Left lung (tissue), 14 donors: ENCODE data around the gene WASL. TPM values are rescaled to one million over a fixed set of nuclear protein-coding genes. Genes with fewer than 3 reads are reported as not detected.
A peak's percentile ranks its signal among the peaks of the same experiment; 100 is the strongest.

ENCODE experiments used
- ATAC-seq: fragments of 200-7000 bp; cut with Tn5 transposase; one replicate; pipeline ENCODE4 v1.9.1; 2020; ENCODE audit warnings: moderate library complexity
- DNase-seq, 4 donors: peaks; one replicate each; pipeline ENCODE4 v3.0.0-alpha.2; 2013 to 2020
- H3K27ac ChIP-seq, 2 donors: fragments of 200-600 bp; sonication (generic) in 1 of 2; one replicate each; pipeline versions ENCODE4 v1.5.0 to v1.8.0; 2020 to 2021
- H3K27me3 ChIP-seq, 2 donors: fragments of 200-600 bp; sonication (generic) in 1 of 2; one replicate each; pipeline versions ENCODE4 v1.5.0 to v1.8.0; 2020 to 2021
- H3K36me3 ChIP-seq, 2 donors: fragments of 200-600 bp; sonication (generic) in 1 of 2; one replicate each; pipeline versions ENCODE4 v1.5.0 to v1.8.0; 2020 to 2021
- H3K4me1 ChIP-seq, 2 donors: fragments of 200-600 bp; one replicate each; pipeline ENCODE4 v1.8.0; 2021
- H3K4me3 ChIP-seq, 2 donors: fragments of 200-600 bp; sonication (generic) in 1 of 2; one replicate each; pipeline versions ENCODE4 v1.5.0 to v1.8.0; 2020 to 2021; ENCODE audit warnings: mild to moderate bottlenecking in 1 of 2
- H3K9me3 ChIP-seq, 2 donors: fragments of 200-600 bp; sonication (generic) in 1 of 2; one replicate each; pipeline versions ENCODE4 v1.5.0 to v1.8.0; 2020 to 2021
- CTCF ChIP-seq, 2 donors: fragments of 200-600 bp; sonication (generic) in 1 of 2; IDR thresholded peaks; one replicate each; pipeline versions ENCODE4 v1.5.0 to v1.8.0; 2021; ENCODE audit warnings: antibody characterized with exemption in 2 of 2
- intact Hi-C, 2 donors: fragments of 100-400 bp; cut with DNase I; formaldehyde crosslinking; loops; one replicate each; pipeline versions ENCODE4 v1.11.2 to v1.14.2; 2022
- long read RNA-seq, 12 donors: library from polyadenylated mRNA in 2 of 12; unstranded in 2 of 12; transcript quantifications; one replicate each; pipeline ENCODE4 v2.0.0 and lab custom pipeline, GENCODE V29; 2019 to 2026
- polyA plus RNA-seq, 6 donors: library from polyadenylated mRNA; unstranded; fragments of 120-200 nt; gene quantifications; one replicate each; pipeline ENCODE4 v1.2.1, GENCODE V29; 2013; ENCODE audit not compliant: insufficient read length in 6 of 6
- total RNA-seq, 2 donors: library from RNA; stranded (reverse); fragmentation: NEBNext Ultra II Directional; extraction: Animal tissue kit (Norgen Biotek cat#: 25700); gene quantifications; one replicate each; pipeline ENCODE4 v1.2.1, GENCODE V29; 2021
- donor health status: DM: no; HTN: yes; CAD: no.
- donor health status: DM: no; HTN: no; CAD: no.

WASL gene
- total RNA-seq (10 to 100 TPM; 30.4 to 40.6 TPM), polyA plus RNA-seq (10 to 100 TPM; 47.9 to 54.5 (median 53.6) TPM)
- long read RNA-seq, donor 1, full-length matches to known transcripts, result 5 of 44 reads
- long read RNA-seq, donor 1, partial matches to known transcripts, result 39 of 44 reads
- long read RNA-seq, donor 1, other reads (novel, unspliced or antisense), result 0 of 44 reads
- long read RNA-seq, donor 2, full-length matches to known transcripts, result 8 of 40 reads
- long read RNA-seq, donor 2, partial matches to known transcripts, result 32 of 40 reads
- long read RNA-seq, donor 2, other reads (novel, unspliced or antisense), result 0 of 40 reads
- long read RNA-seq, donor 3, full-length matches to known transcripts, result 1 of 6 reads
- long read RNA-seq, donor 3, partial matches to known transcripts, result 5 of 6 reads
- long read RNA-seq, donor 3, other reads (novel, unspliced or antisense), result 0 of 6 reads
- long read RNA-seq, donor 4, partial matches to known transcripts, result 16 of 17 reads
- long read RNA-seq, donor 4, other reads (novel, unspliced or antisense), result 1 of 17 reads
- long read RNA-seq, donor 5, full-length matches to known transcripts, result 2 of 16 reads
- long read RNA-seq, donor 5, partial matches to known transcripts, result 14 of 16 reads
- long read RNA-seq, donor 5, other reads (novel, unspliced or antisense), result 0 of 16 reads
- long read RNA-seq, donor 6, full-length matches to known transcripts, result 4 of 14 reads
- long read RNA-seq, donor 6, partial matches to known transcripts, result 10 of 14 reads
- long read RNA-seq, donor 6, other reads (novel, unspliced or antisense), result 0 of 14 reads
- long read RNA-seq, donor 7, full-length matches to known transcripts, result 1 of 1 reads
- long read RNA-seq, donor 7, partial matches to known transcripts, result 0 of 1 reads
- long read RNA-seq, donor 7, other reads (novel, unspliced or antisense), result 0 of 1 reads
- long read RNA-seq, donor 8, full-length matches to known transcripts, result 5 of 26 reads
- long read RNA-seq, donor 8, partial matches to known transcripts, result 21 of 26 reads
- long read RNA-seq, donor 8, other reads (novel, unspliced or antisense), result 0 of 26 reads
- long read RNA-seq, donor 9, result 0 reads
- long read RNA-seq, donor 10, partial matches to known transcripts, result 6 of 7 reads
- long read RNA-seq, donor 10, other reads (novel, unspliced or antisense), result 1 of 7 reads
- long read RNA-seq, donor 11, full-length matches to known transcripts, result 5 of 13 reads
- long read RNA-seq, donor 11, partial matches to known transcripts, result 8 of 13 reads
- long read RNA-seq, donor 11, other reads (novel, unspliced or antisense), result 0 of 13 reads
- long read RNA-seq, donor 12, full-length matches to known transcripts, result 3 of 10 reads
- long read RNA-seq, donor 12, partial matches to known transcripts, result 7 of 10 reads
- long read RNA-seq, donor 12, other reads (novel, unspliced or antisense), result 0 of 10 reads

- H3K27me3 ChIP-seq, result no peaks in the 10 kb centered on the region
- no peaks in the 10 kb centered on the region for H3K36me3 ChIP-seq
- peak within 1 kb of the TSS; percentile 77 for H3K4me3 ChIP-seq
- H3K27ac ChIP-seq, result peak within 1 kb of the TSS; percentile 97 to 98
- peak; percentile 91 to 97 (median 94) for DNase-seq
- peaks cover 24 to 46% of the 10 kb centered on the region in 2 donors for H3K4me1 ChIP-seq
- intact Hi-C loops, result no loop called here
- ATAC-seq, result peak; percentile 94
- no peak for TF ChIP-seq CTCF (IDR thresholded peaks at IDR 0.05)
- no peaks in the 10 kb centered on the region for H3K9me3 ChIP-seq
Measured at GRCh38 chr7:123748734-123749536, at the start of gene WASL. Gene WASL, minus strand, starts transcription at chr7:123749003. Its CDS starts 269 bp downstream, at chr7:123748734.

DNA sequence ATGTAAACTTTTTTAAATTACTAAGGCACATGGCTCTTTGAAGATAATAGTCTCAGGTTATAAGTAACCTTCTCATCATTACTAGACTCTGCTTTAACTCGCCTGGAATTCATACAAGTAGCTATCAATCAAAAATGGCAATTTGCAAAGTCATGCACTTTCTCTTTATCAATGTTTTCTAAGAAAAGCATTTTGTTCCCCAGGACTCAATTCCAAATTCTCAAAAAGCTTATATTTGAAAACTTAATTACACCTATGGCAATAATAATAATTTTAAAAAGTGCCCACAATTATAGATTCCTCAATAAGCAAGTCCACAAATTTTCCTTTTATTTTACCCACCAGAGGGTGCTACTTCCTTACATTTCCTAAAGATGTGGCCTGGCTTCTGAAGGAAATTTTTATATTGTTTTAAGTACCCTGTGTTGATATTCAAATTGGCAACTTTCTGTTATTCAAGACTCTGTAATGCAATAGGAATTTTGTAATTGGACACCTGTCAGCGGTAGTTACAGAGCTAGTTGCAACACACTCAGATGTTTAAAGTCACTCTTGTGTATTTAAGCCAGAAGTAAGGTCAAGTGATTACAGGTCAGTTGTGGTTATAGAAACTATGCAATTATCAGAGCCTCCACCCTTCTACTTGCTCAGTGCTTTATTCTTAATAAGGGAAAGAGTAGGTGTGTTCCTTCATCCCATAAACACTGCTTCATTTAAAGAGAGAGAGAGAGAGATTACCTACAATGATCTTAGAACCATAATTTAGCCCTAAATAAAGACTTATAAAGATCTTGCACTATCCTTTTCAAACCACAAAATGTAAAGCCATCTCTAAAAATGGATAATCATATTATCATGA, 49.1 kb upstream of the WASL start:
- intact Hi-C loops, result loop anchor here in 1 of 2 donors (10.0 kb wide), 1 partner anchor 67 kb away; no protein-coding TSS in a partner anchor
- H3K9me3 ChIP-seq, result no peaks in the 10 kb centered on the region
- TF ChIP-seq CTCF (IDR thresholded peaks at IDR 0.05), result peak; percentile 33 to 40
- no peaks in the 10 kb centered on the region for H3K36me3 ChIP-seq
- H3K27ac ChIP-seq, result peak overlapping the region; percentile 72 to 73
- H3K27me3 ChIP-seq, result no peaks in the 10 kb centered on the region
- peak overlapping the region in 1 of 2 donors; percentile 8 for H3K4me3 ChIP-seq
- peak; percentile 96 for ATAC-seq
- peak in 2 of 4 donors; percentile 49 to 78 for DNase-seq
- no peaks in the 10 kb centered on the region for H3K4me1 ChIP-seq

GRCh38 chr7:123796568-123796967, 47.8 kb upstream of the WASL start:
- intact Hi-C loops, result loop anchor here in 1 of 2 donors (10.0 kb wide), 1 partner anchor 68 kb away; no protein-coding TSS in a partner anchor

More at GRCh38 chr7:123796568-123796967, 47.8 kb upstream of the WASL start:
- no peak for TF ChIP-seq CTCF (IDR thresholded peaks at IDR 0.05)
- H3K4me3 ChIP-seq, result no peak overlapping the region
- no peaks in the 10 kb centered on the region for H3K4me1 ChIP-seq
- H3K9me3 ChIP-seq, result no peaks in the 10 kb centered on the region
- DNase-seq, result no peak
- no peaks in the 10 kb centered on the region for H3K27me3 ChIP-seq
- H3K27ac ChIP-seq, result no peak overlapping the region
- H3K36me3 ChIP-seq, result no peaks in the 10 kb centered on the region
- no peak for ATAC-seq
